ENCODE measurements around the gene BICRA. TPM values are rescaled to one million over a fixed set of nuclear protein-coding genes. Genes with fewer than 3 reads are reported as not detected.

Gene BICRA
- polyA plus RNA-seq, 1 donor (not counting 4 experiments of a cell fraction or from before 2014, with no cell fraction given) = 0.42 TPM

- H4K20me1 ChIP-seq (ENCODE audit: control insufficient read depth, extremely low read depth, insufficient read depth, low read length) = no peaks in the 10 kb centered on the region
- H3K9ac ChIP-seq (ENCODE audit: control insufficient read depth, extremely low read depth, insufficient read depth, low read length) = no peak overlapping the region
- DNase-seq (ENCODE audit: low read depth, low spot score) (no peak), FAIRE-seq (no peak)
- H3K27ac ChIP-seq (ENCODE audit: control insufficient read depth, insufficient read depth, low read length) = no peak overlapping the region
- no peaks in the 10 kb centered on the region for H3K27me3 ChIP-seq (ENCODE audit: control insufficient read depth, extremely low read depth, insufficient read depth, low read length)
- H3K4me2 ChIP-seq (ENCODE audit: control insufficient read depth, extremely low read depth, insufficient read depth, low read depth, low read length) = no peak overlapping the region
- H3K9me3 ChIP-seq (ENCODE audit: control insufficient read depth, low read depth, low read length) = no peaks in the 10 kb centered on the region
- no peak overlapping the region for H2AFZ ChIP-seq (ENCODE audit: control insufficient read depth, low read length)
- H3K9me1 ChIP-seq (ENCODE audit: control insufficient read depth, extremely low read depth, insufficient read depth, low read length) = no peaks in the 10 kb centered on the region
- dilution Hi-C loops (cut with MboI; ENCODE audit: extremely low pct_ligation_motif_present, low sequenced_read_pairs) = no loop called here
- H3K4me1 ChIP-seq (ENCODE audit: control insufficient read depth, extremely low read depth, insufficient read depth, low read length) = peaks cover 10% of the 10 kb centered on the region
- peaks cover 5% of the 10 kb centered on the region for H3K79me2 ChIP-seq (ENCODE audit: control insufficient read depth, insufficient read depth, low read length)
- no peaks in the 10 kb centered on the region for H3K36me3 ChIP-seq (ENCODE audit: control insufficient read depth in 2 of 2, extremely low read depth in 1 of 2, insufficient read depth in 2 of 2, low read length in 2 of 2)
- no peak for TF ChIP-seq EZH2 (IDR thresholded peaks at IDR 0.05; ENCODE audit: low read length)
- TF ChIP-seq CTCF (optimal IDR thresholded peaks at IDR 0.05 in 1 of 3, IDR thresholded peaks at IDR 0.05 in 1 of 3, conservative IDR thresholded peaks at IDR 0.05 in 1 of 3; ENCODE audit: extremely low read depth in 1 of 3, insufficient read depth in 2 of 3, low read length in 3 of 3) = no peak
- H3K4me3 ChIP-seq (ENCODE audit: control insufficient read depth in 2 of 3, extremely low read depth in 1 of 3, insufficient read depth in 2 of 3, low read depth in 1 of 3, low read length in 3 of 3) = no peak overlapping the region
Observed at GRCh38 chr19:47603706-47604565, 5.0 kb upstream of the BICRA start.

DNA sequence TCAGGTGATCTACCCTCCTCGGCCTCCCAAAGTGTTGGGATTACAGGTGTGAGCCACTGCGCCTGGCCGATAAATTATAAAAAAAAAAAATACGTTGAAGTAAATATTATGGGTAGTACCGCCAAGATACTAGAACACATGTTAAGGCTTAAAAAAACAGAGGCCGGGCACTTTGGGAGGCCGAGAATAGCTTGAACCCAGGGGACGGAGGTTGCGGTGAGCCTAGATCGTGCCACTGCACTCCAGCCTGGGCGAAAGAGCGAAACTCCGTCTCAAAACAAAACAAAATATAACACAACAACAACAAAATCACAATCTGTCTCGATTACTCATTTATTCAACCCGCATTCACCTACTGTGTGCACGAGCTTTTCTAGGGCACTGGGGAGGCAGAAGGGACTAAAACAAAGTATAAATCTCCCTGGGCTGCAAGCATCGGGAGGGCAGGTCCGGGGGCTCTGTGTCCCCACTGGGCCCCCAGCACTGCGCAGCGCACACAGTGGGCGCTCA is 1.3 kb upstream of the BICRA start:
- Histone ChIP-seq H3K27ac (ENCODE audit: control insufficient read depth, insufficient read depth, low read length) (peak overlapping the region; percentile 88), H3K4me2 (ENCODE audit: control insufficient read depth, extremely low read depth, insufficient read depth, low read depth, low read length) (peak overlapping the region; percentile 82), H3K9me3 (ENCODE audit: control insufficient read depth, low read depth, low read length) (no peaks in the 10 kb centered on the region), H3K4me1 (ENCODE audit: control insufficient read depth, extremely low read depth, insufficient read depth, low read length) (peaks cover 7% of the 10 kb centered on the region), H3K9me1 (ENCODE audit: control insufficient read depth, extremely low read depth, insufficient read depth, low read length) (no peaks in the 10 kb centered on the region), H3K27me3 (ENCODE audit: control insufficient read depth, extremely low read depth, insufficient read depth, low read length) (no peaks in the 10 kb centered on the region), H3K36me3 (ENCODE audit: control insufficient read depth in 2 of 2, extremely low read depth in 1 of 2, insufficient read depth in 2 of 2, low read length in 2 of 2) (peaks cover 0 to 2% of the 10 kb centered on the region in 2 experiments), H2AFZ (ENCODE audit: control insufficient read depth, low read length) (peak overlapping the region; percentile 83), H4K20me1 (ENCODE audit: control insufficient read depth, extremely low read depth, insufficient read depth, low read length) (peaks cover 8% of the 10 kb centered on the region), H3K79me2 (ENCODE audit: control insufficient read depth, insufficient read depth, low read length) (peaks cover 34% of the 10 kb centered on the region), H3K4me3 (ENCODE audit: control insufficient read depth in 2 of 3, extremely low read depth in 1 of 3, insufficient read depth in 2 of 3, low read depth in 1 of 3, low read length in 3 of 3) (peak overlapping the region; percentile 85 to 98 (median 88)), H3K9ac (ENCODE audit: control insufficient read depth, extremely low read depth, insufficient read depth, low read length) (peak overlapping the region; percentile 92)
- DNase-seq (ENCODE audit: low read depth, low spot score) = no peak
- dilution Hi-C loops (cut with MboI; ENCODE audit: extremely low pct_ligation_motif_present, low sequenced_read_pairs) = no loop called here
- TF ChIP-seq EZH2 (IDR thresholded peaks at IDR 0.05; ENCODE audit: low read length) (no peak), CTCF (optimal IDR thresholded peaks at IDR 0.05 in 1 of 3, IDR thresholded peaks at IDR 0.05 in 1 of 3, conservative IDR thresholded peaks at IDR 0.05 in 1 of 3; ENCODE audit: extremely low read depth in 1 of 3, insufficient read depth in 2 of 3, low read length in 3 of 3) (no peak)
- no peak for FAIRE-seq

All from keratinocyte (primary cell).